Brain pericyte (primary cell): ENCODE results near the gene ZNF836.
A peak's percentile ranks its signal among the peaks of the same experiment; 100 is the strongest.

Source experiments
- DNase-seq: peaks from one replicate; pipeline ENCODE4 v3.0.0-alpha.2; 2012; ENCODE audit warnings: low read depth, low spot score

Gene ZNF836

DNA sequence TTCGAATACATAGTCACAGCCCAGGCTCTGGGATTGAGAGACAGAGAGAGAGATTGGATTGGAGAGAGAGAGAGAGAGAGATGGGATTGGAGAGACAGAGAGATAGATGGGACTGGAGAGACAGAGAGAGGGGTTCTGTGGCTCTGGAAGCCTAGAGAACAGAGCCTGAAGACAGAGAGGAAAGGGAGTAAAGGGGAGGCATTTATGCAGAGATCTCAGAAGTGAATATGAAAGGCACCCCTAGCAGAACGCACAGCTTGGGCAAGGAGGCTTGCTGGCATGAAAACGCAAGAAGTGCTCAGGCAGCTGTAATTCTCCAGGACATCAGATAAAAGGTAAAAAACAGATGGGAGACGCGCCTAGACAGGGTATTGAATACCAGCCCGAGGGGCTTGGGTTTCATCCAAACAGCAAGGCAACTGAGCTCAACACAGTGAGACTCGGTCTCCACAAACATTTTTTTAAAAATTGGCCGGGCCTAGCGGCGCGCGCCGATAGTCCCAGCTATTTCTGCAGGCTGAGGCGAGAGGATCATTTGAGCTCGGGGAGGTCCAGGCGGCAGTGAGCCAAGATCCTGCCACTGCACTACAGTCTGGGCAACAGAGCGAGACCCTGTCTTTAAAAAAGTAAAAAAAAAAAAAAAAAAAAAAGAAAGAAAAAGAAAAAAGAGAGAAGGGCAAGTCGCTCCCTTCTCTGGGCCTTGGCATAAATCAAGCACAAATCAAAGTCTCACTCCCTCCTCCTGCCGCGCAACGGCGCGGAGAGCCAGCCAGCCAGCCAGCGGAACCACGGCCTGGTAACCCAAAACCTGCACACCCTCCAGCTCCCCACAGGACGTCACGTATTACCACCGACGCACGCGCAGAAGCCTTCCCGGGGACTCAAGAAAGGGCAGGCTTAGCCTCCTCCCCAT, 17.7 kb upstream of the ZNF836 start:
- DNase-seq = no peak

DNA sequence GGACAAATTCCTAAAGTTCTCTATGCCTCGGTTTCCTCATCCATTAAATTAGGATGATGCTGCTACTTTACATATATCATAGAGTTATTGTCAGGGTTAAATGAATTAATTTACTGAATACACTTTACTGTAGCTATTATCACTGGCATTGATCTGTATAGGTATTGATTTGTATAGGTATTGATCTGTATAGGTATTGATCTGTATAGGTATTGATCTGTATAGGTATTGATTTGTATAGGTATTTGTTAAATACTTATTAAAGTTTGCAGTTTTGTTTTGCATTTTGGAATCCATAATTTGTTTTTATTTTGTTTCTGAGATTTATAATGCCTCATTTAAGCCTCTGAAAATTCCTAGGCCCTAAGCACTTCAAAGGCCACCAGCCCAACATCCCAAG, 16.0 kb upstream of the ZNF836 start:
- no peak for DNase-seq

DNA sequence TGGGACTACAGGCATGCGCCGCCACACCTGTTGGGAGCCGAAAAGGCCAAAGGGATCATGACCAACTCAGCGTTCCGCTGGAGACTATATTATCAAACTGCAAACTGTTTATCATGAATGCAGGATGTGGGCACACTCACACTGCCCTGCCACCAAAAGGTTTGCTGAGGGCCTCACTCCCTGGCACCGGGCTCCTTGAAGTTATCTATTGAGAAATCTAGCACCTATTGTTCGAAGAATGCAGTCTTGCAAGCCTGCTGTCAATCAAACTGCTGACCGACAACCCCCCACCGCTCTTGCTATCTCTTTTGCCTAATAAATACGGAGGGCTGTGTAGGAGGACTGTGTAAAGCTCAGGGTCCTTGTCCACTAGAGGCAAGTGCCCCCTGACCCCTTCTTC, 5.2 kb upstream of the ZNF836 start:
- DNase-seq = no peak

- no peak for DNase-seq
Observed at GRCh38 chr19:52172347-52172746, 926 bp upstream of the ZNF836 start.

DNA sequence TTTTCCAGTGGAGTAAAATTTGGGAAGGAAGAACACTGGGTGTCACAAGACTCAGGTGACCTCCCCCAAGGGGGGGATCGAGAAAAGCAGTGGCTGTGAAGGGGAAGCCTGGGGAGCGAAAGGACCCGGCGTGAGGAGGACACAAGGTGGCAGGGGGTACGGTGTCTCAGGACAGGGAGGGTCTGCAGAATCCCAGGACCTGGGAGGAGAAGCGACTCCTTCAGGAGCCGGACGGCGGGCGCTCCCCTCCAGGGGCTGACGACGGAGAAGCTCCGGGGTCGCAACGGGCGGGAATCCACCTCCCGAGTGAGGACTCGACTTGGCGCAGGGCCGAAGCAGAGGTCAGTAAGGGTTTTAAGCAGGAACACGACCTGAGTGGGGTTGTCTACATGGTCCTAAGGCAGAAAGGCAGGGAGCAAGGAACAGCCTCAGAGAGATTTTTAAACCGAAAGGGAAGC, 529 bp downstream of the ZNF836 start:
- no peak for DNase-seq

DNA sequence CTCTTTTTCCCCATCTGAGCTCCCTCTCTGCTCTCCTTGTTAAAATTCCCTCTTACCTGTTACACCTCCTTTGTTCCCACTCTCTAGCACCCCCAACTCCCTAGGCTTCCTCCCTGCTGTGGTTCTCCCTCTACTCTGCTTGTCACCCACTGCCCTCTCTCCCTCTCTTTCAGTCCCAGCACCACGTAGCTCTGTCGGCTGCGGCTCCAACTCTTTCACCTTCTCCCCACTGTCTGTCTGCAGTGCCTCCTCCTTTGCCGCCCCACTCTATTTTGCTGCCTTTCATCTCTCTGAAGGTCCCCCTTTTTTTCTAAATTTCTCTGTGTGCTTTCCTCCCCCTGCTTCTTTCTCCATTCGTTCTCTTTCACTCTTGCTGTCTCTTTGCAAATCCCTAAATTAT, 1.1 kb downstream of the ZNF836 start:
- no peak for DNase-seq

GRCh38 chr19:52155596-52156359, 15.6 kb downstream of the ZNF836 start:
- no peak for DNase-seq

GRCh38 chr19:52148256-52148655, 23.2 kb downstream of the ZNF836 start:
- no peak for DNase-seq

GRCh38 chr19:52142001-52142595, 29.3 kb downstream of the ZNF836 start:
- DNase-seq = no peak

GRCh38 chr19:52141203-52141602, 30.2 kb downstream of the ZNF836 start:
- DNase-seq = no peak

DNA sequence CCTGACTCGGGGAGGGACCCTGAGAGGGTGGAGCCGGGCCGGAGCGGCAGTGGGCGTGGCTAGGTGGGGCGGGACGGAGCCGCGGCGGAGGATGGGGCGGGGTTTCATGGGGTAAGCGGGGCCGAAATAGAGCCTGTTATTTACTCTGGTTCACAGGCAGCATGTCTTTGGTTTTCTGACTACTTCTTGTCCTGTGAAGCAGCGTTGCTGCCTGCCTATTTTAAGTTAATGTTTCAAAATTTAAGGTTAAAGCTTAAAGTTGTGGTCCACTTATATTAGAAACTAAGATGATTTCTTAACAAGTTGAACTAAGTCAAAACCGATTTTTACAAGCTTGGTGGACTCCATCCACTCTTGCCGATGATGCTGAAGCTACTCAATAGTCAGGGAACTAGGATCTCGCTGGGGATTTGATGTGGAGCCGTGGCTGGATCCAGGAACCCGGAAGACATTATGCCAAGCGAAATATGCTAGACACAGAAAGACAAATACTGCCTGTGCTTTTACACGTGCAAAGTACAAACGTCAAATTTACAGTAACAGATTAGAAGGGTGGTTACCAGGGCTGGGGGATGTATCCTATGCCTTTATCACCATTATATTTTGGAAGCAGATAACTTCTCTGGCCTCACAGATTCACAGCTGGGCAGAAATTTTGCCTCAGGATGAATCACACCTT, 31.2 kb downstream of the ZNF836 start:
- DNase-seq = no peak

- peak; percentile 67 for DNase-seq
Observed at GRCh38 chr19:52139252-52140031, 32.0 kb downstream of the ZNF836 start, which contains the start of gene ZNF616. ZNF616 (minus strand) TSS chr19:52139938; CDS start chr19:52130512, 9,426 bp downstream.

- no peak for DNase-seq
Observed at GRCh38 chr19:52138983-52139251, 32.5 kb downstream of the ZNF836 start.

DNA sequence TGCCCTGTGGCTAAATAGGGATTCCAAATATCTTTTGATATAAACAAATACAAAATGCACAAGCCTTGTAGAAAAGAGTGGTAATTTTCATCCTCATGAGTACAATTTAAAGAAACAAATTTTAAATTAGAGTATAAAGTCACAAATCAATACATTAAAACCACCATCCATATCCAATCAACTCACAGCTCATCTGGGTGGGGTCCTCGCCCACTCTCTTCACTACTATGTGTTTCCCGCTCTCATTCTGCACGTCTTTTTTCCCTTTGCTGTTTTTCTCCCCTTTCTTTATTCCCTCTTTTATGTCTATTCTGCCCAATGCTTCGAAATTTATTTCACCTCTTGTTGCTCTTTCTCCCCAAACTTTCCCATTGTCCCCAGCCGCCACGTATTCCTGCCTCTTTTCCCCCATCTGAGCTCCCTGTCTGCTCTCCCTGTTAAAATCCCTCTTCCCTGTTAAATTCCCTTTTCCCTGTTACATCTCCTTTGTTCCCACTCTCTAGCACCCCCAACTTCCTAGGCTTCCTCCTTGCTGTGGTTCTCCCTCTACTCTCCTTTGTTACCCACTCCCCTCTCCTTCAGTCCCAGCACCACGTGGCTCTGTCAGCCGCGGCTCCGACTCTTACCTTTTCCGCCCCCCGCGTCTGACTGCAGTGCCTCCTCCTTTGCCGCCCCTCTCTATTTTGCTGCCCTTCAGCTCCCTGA, 33.0 kb downstream of the ZNF836 start:
- DNase-seq = no peak

GRCh38 chr19:52120286-52120685, 51.1 kb downstream of the ZNF836 start:
- no peak for DNase-seq

DNA sequence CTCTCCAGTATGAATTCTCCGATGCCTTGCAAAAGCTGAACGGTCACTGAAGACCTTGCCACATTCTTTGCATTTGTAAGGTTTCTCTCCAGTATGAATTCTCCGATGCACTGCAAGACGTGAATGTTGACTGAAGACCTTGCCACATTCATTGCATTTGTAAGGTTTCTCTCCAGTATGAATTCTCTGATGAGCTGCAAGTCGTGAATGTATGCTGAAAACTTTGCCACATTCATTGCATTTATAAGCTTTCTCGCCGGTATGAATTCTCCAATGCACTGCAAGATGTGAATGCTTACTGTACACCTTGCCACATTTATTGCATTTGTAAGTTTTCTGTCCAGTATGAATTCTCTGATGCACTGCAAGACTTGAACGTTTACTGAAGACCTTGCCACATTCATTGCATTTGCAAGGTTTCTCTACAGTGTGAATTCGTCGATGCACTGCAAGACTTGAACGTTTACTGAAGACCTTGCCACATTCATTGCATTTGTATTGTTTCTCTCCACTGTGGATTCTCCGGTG, 55.8 kb downstream of the ZNF836 start:
- no peak for DNase-seq

GRCh38 chr19:52114691-52115090, 56.7 kb downstream of the ZNF836 start:
- no peak for DNase-seq

DNA sequence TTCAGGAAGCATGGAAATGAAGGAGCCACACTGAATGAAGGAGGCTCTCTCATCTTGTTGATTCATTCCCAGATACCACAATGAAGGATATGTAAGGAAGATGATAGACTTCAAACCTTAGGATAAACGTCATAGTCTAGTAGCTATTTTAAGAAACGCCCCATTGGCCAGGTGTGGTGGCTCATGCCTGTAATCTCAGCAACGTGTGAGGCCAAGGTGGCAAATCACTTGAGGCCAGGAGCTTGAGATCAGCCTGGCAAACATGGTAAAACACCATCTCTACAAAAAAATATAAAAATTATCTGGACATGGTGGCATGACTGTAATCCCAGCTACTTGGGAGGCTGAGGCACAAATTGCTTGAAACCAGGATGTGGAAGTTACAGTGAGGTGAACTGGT, 58.8 kb downstream of the ZNF836 start:
- DNase-seq = no peak

DNA sequence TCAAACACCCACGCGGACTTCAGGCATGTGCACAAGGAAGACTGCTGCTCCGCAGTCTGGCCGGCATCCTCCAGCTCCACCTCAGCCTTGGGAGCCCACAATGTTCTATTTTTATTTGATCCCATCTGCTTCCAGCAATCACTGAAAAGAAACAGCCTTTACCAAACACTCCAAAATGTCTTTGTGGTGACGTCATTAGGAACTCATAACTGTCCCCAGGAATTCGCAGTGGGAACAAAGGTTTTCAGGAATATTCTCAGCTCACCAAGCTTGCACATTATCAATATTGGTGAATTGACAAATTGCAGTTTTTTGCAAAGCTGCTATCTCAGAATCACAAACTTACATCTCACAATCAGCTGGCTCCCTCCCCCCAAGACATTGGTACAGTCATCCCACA, 60.6 kb downstream of the ZNF836 start:
- no peak for DNase-seq
